Measurements from ENCODE around the gene DEXI.
"Not testable (repeated sequence)": the region's sequence is repeated elsewhere in the genome, so short reads cannot be mapped to it uniquely, and the experiment has no call there.

DEXI gene

GRCh38 chr16:10944249-10945064, 2.2 kb upstream of the DEXI start, which contains the start of gene CLEC16A:
Gene CLEC16A, plus strand, starts transcription at chr16:10944564. Its CDS starts 154 bp downstream, at chr16:10944718.
- in situ Hi-C loops (cut with MboI; ENCODE audit: low sequenced_read_pairs) = no loop called here

GRCh38 chr16:10943064-10943353, 741 bp upstream of the DEXI start:
- in situ Hi-C loops (cut with MboI; ENCODE audit: low sequenced_read_pairs) = no loop called here

GRCh38 chr16:10941935-10942351, 325 bp downstream of the DEXI start:
- in situ Hi-C loops (cut with MboI; ENCODE audit: low sequenced_read_pairs) = not testable (repeated sequence)

GRCh38 chr16:10941127-10941933, 938 bp downstream of the DEXI start:
- in situ Hi-C loops (cut with MboI; ENCODE audit: low sequenced_read_pairs) = no loop called here

- in situ Hi-C loops (cut with MboI; ENCODE audit: low sequenced_read_pairs) = no loop called here
These were observed 1.7 kb downstream of the DEXI start for GRCh38 chr16:10940501-10941079.

GRCh38 chr16:10939649-10940234, 2.5 kb downstream of the DEXI start:
- in situ Hi-C loops (cut with MboI; ENCODE audit: low sequenced_read_pairs) = no loop called here

GRCh38 chr16:10938796-10939648, 3.2 kb downstream of the DEXI start:
- in situ Hi-C loops (cut with MboI; ENCODE audit: low sequenced_read_pairs) = no loop called here

- in situ Hi-C loops (cut with MboI; ENCODE audit: low sequenced_read_pairs) = no loop called here
These were observed 3.9 kb downstream of the DEXI start for GRCh38 chr16:10938321-10938720.

- in situ Hi-C loops (cut with MboI; ENCODE audit: low sequenced_read_pairs) = no loop called here
These were observed 5.0 kb downstream of the DEXI start for GRCh38 chr16:10937068-10937859.

GRCh38 chr16:10936272-10936984, 5.8 kb downstream of the DEXI start:
- in situ Hi-C loops (cut with MboI; ENCODE audit: low sequenced_read_pairs) = no loop called here

GRCh38 chr16:10935226-10935915, 6.9 kb downstream of the DEXI start:
- in situ Hi-C loops (cut with MboI; ENCODE audit: low sequenced_read_pairs) = no loop called here

GRCh38 chr16:10934325-10935107, 7.8 kb downstream of the DEXI start:
- in situ Hi-C loops (cut with MboI; ENCODE audit: low sequenced_read_pairs) = no loop called here

- in situ Hi-C loops (cut with MboI; ENCODE audit: low sequenced_read_pairs) = no loop called here
These were observed 8.4 kb downstream of the DEXI start for GRCh38 chr16:10933865-10934264.

- in situ Hi-C loops (cut with MboI; ENCODE audit: low sequenced_read_pairs) = no loop called here
These were observed 9.1 kb downstream of the DEXI start for GRCh38 chr16:10932959-10933710.

- in situ Hi-C loops (cut with MboI; ENCODE audit: low sequenced_read_pairs) = no loop called here
These were observed 10.2 kb downstream of the DEXI start for GRCh38 chr16:10931977-10932632.

- in situ Hi-C loops (cut with MboI; ENCODE audit: low sequenced_read_pairs) = no loop called here
These were observed 11.1 kb downstream of the DEXI start for GRCh38 chr16:10931134-10931533.

- in situ Hi-C loops (cut with MboI; ENCODE audit: low sequenced_read_pairs) = no loop called here
These were observed 11.5 kb downstream of the DEXI start for GRCh38 chr16:10930755-10931093.
